GM18909 (cell line): Measurements from ENCODE around the gene NOSIP.

Experiments used
- ATAC-seq: cut with Tn5 transposase; IDR thresholded peaks from one replicate; pipeline ENCODE4 v1.9.1; 2021; ENCODE audit warnings: mild to moderate bottlenecking; ENCODE audit not compliant: unreplicated experiment, poor library complexity

NOSIP gene

GRCh38 chr19:49595819-49596404 lies 15.6 kb upstream of the NOSIP start:
- ATAC-seq = no peak

GRCh38 chr19:49594993-49595818 lies 14.8 kb upstream of the NOSIP start:
- no peak for ATAC-seq

GRCh38 chr19:49594157-49594992 lies 14.0 kb upstream of the NOSIP start:
- no peak for ATAC-seq

GRCh38 chr19:49593233-49594113 lies 13.1 kb upstream of the NOSIP start:
- peak; percentile 41 for ATAC-seq

- ATAC-seq = no peak
Measured at GRCh38 chr19:49592486-49593232, 12.3 kb upstream of the NOSIP start.

- ATAC-seq = no peak
Measured at GRCh38 chr19:49591731-49592485, 11.6 kb upstream of the NOSIP start.

- no peak for ATAC-seq
Measured at GRCh38 chr19:49590971-49591730, 10.8 kb upstream of the NOSIP start, which contains the start of gene PRR12. Gene PRR12, plus strand, starts transcription at chr19:49591182. Its CDS starts 473 bp downstream, at chr19:49591655.

- peak; percentile 71 for ATAC-seq
Measured at GRCh38 chr19:49590071-49590970, 10.0 kb upstream of the NOSIP start.

- ATAC-seq = no peak
Measured at GRCh38 chr19:49589502-49589905, 9.1 kb upstream of the NOSIP start.

- no peak for ATAC-seq
Measured at GRCh38 chr19:49588365-49589122, 8.2 kb upstream of the NOSIP start.

- ATAC-seq = no peak
Measured at GRCh38 chr19:49587227-49587626, 6.9 kb upstream of the NOSIP start.

- no peak for ATAC-seq
Measured at GRCh38 chr19:49585023-49585422, 4.7 kb upstream of the NOSIP start.

GRCh38 chr19:49583239-49583638 lies 2.9 kb upstream of the NOSIP start:
- no peak for ATAC-seq

GRCh38 chr19:49581007-49581508 lies 702 bp upstream of the NOSIP start, which contains the start of gene PRRG2:
Gene PRRG2, plus strand, starts transcription at chr19:49581316. Its CDS starts 1,904 bp downstream, at chr19:49583220.
- no peak for ATAC-seq

GRCh38 chr19:49579947-49580263 lies 451 bp downstream of the NOSIP start:
- ATAC-seq = peak; percentile 17

- ATAC-seq = no peak
Measured at GRCh38 chr19:49579193-49579592, 1.2 kb downstream of the NOSIP start.
